Fibroblast of mammary gland (primary cell): Measurements from ENCODE around the gene OR10V1.
A peak's percentile ranks its signal among the peaks of the same experiment; 100 is the strongest.

ENCODE experiments used
- DNase-seq: peaks from one replicate; pipeline ENCODE4 v3.0.0-alpha.2; 2010; ENCODE audit warnings: low read depth
- H3K4me3 ChIP-seq: 2 replicates; pipeline ENCODE4 v1.5.1; 2011; ENCODE audit warnings: low read depth, mild to moderate bottlenecking, low read length, moderate library complexity; ENCODE audit not compliant: control insufficient read depth
- CTCF ChIP-seq: conservative IDR thresholded peaks from 2 replicates; pipeline ENCODE4 v1.5.1; 2011; ENCODE audit warnings: low read depth, low read length, inconsistent platforms; ENCODE audit not compliant: control insufficient read depth, insufficient read depth

The OR10V1 gene

GRCh38 chr11:59678813-59679165 is 34.9 kb downstream of the OR10V1 start:
- TF ChIP-seq CTCF = no peak
- no peak for DNase-seq
- no peak overlapping the region for H3K4me3 ChIP-seq

GRCh38 chr11:59678118-59678812 is 35.4 kb downstream of the OR10V1 start:
- H3K4me3 ChIP-seq = no peak overlapping the region
- peak; percentile 20 for DNase-seq
- TF ChIP-seq CTCF = peak; percentile 9

- no peak for TF ChIP-seq CTCF
- no peak overlapping the region for H3K4me3 ChIP-seq
- no peak for DNase-seq
Measured at GRCh38 chr11:59676205-59676604, 37.4 kb downstream of the OR10V1 start.

- H3K4me3 ChIP-seq = no peak overlapping the region
- no peak for TF ChIP-seq CTCF
- no peak for DNase-seq
Measured at GRCh38 chr11:59674291-59674690, 39.4 kb downstream of the OR10V1 start.

GRCh38 chr11:59673291-59673690 is 40.4 kb downstream of the OR10V1 start:
- no peak overlapping the region for H3K4me3 ChIP-seq
- no peak for DNase-seq
- TF ChIP-seq CTCF = no peak

- no peak for DNase-seq
- no peak for TF ChIP-seq CTCF
- no peak overlapping the region for H3K4me3 ChIP-seq
Measured at GRCh38 chr11:59671471-59671870, 42.2 kb downstream of the OR10V1 start.

- H3K4me3 ChIP-seq = peak overlapping the region; percentile 76
- TF ChIP-seq CTCF = no peak
- peak; percentile 59 for DNase-seq
Measured at GRCh38 chr11:59669611-59670009, 44.0 kb downstream of the OR10V1 start.
